BJ (cell line): ENCODE data around the gene TRRAP. TPM values are rescaled to one million over a fixed set of nuclear protein-coding genes. Genes with fewer than 3 reads are reported as not detected.

ENCODE experiments used
- CTCF ChIA-PET: fragments of 350-600 bp; formaldehyde crosslinking; extraction: SDS; loops from one replicate; lab custom pipeline; 2021; ENCODE audit warnings: antibody characterized with exemption, inconsistent platforms; lab: Yijun Ruan, JAX
- POLR2A ChIA-PET: fragments of 300-600 bp; sonication (Branson Sonifier 250); formaldehyde crosslinking; extraction: SDS; loops from one replicate; lab custom pipeline; 2021; ENCODE audit warnings: antibody characterized with exemption; lab: Charles Lee
- DNase-seq: peaks from one replicate; pipeline ENCODE4 v3.0.0-alpha.2; 2011; ENCODE audit warnings: low read depth
- H3K27me3 ChIP-seq: 2 replicates; pipeline ENCODE4 v1.6.0; 2011; ENCODE audit warnings: low read length; ENCODE audit not compliant: control insufficient read depth, insufficient read depth
- H3K36me3 ChIP-seq: 2 replicates; pipeline ENCODE4 v1.5.1; 2011; ENCODE audit warnings: low read length; ENCODE audit not compliant: control insufficient read depth, insufficient read depth
- H3K4me3 ChIP-seq: 2 replicates; pipeline ENCODE4 v1.5.1; 2011; ENCODE audit warnings: low read depth, mild to moderate bottlenecking, control low read depth, low read length
- CTCF ChIP-seq: IDR thresholded peaks from 2 replicates; pipeline ENCODE4 v1.5.1; 2011; ENCODE audit warnings: low read depth, mild to moderate bottlenecking, control low read depth, inconsistent platforms, low read length, moderate library complexity; ENCODE audit not compliant: insufficient read depth
- polyA plus RNA-seq: library from polyadenylated mRNA; depleted of rRNA; stranded (reverse); fragments of >200 nt; gene quantifications from 2 replicates; pipeline ENCODE4 v1.2.3, GENCODE V29; 2011

Gene TRRAP
- polyA plus RNA-seq, 1 experiment = 17.2 TPM

- TF ChIP-seq CTCF = no peak
- ChIA-PET CTCF (interaction anchor here (0.6 to 9.2 kb wide), 7 partner anchors 10 to 363 kb away, joined by 3 to 128 read pairs (median 4); no protein-coding TSS in a partner anchor), POLR2A (no interaction called here)
- Histone ChIP-seq H3K4me3 (no peak overlapping the region), H3K27me3 (no peaks in the 10 kb centered on the region), H3K36me3 (peaks cover 41% of the 10 kb centered on the region)
- no peak for DNase-seq
These were observed 157.6 kb downstream of the TRRAP start for GRCh38 chr7:99035723-99036545.

- Histone ChIP-seq H3K36me3 (peaks cover 40% of the 10 kb centered on the region), H3K27me3 (no peaks in the 10 kb centered on the region), H3K4me3 (no peak overlapping the region)
- no peak for DNase-seq
- ChIA-PET CTCF (interaction anchor here (1.2 to 9.2 kb wide), 6 partner anchors 11 to 276 kb away, joined by 3 to 128 read pairs (median 4); no protein-coding TSS in a partner anchor), POLR2A (no interaction called here)
- peak; percentile 50 for TF ChIP-seq CTCF
These were observed 158.3 kb downstream of the TRRAP start for GRCh38 chr7:99036546-99037111.

- H3K4me3 ChIP-seq = no peak overlapping the region
- peaks cover 41% of the 10 kb centered on the region for H3K36me3 ChIP-seq
- H3K27me3 ChIP-seq = no peaks in the 10 kb centered on the region
- ChIA-PET CTCF (interaction anchor here (1.2 to 9.2 kb wide), 7 partner anchors 10 to 275 kb away, joined by 3 to 128 read pairs (median 4); no protein-coding TSS in a partner anchor), POLR2A (no interaction called here)
- TF ChIP-seq CTCF = no peak
- no peak for DNase-seq
These were observed 159.1 kb downstream of the TRRAP start for GRCh38 chr7:99037327-99037940.

- POLR2A ChIA-PET = no interaction called here
- TF ChIP-seq CTCF = no peak
- Histone ChIP-seq H3K4me3 (no peak overlapping the region), H3K36me3 (peaks cover 41% of the 10 kb centered on the region), H3K27me3 (no peaks in the 10 kb centered on the region)
- CTCF ChIA-PET = interaction anchor here (0.6 to 9.2 kb wide), 5 partner anchors 14 to 274 kb away, joined by 3 to 128 read pairs (median 4); no protein-coding TSS in a partner anchor
- DNase-seq = no peak
These were observed 159.9 kb downstream of the TRRAP start for GRCh38 chr7:99038086-99038855.
